IMR-90 (cell line): ENCODE measurements around the gene NUDCD3.

Experiments
- MAFK ChIP-seq: IDR thresholded peaks from 2 replicates; pipeline ENCODE4 v1.6.1; 2012; ENCODE audit warnings: low read depth, low read length, improper control_type of control experiment
- MXI1 ChIP-seq: IDR thresholded peaks from 2 replicates; pipeline ENCODE4 v1.6.1; 2012; ENCODE audit warnings: low read depth, mild to moderate bottlenecking, low read length, moderate library complexity, borderline replicate concordance
- POLR2A ChIP-seq: IDR thresholded peaks from 2 replicates; pipeline ENCODE4 v1.6.1; 2012; ENCODE audit warnings: mild to moderate bottlenecking, low read depth, low read length
- RAD21 ChIP-seq: IDR thresholded peaks from 2 replicates; pipeline ENCODE4 v1.6.1; 2012; ENCODE audit warnings: low read length, improper control_type of control experiment
- RCOR1 ChIP-seq: IDR thresholded peaks from 2 replicates; pipeline ENCODE4 v1.6.1; 2012; ENCODE audit warnings: mild to moderate bottlenecking, low read length, improper control_type of control experiment; ENCODE audit not compliant: insufficient replicate concordance
- TF ChIP-seq, protein P1 (sequence below): conservative IDR thresholded peaks from 2 replicates; pipeline ENCODE4 v1.5.1; 2012; ENCODE audit warnings: mild to moderate bottlenecking, low read depth, low read length, improper control_type of control experiment

DNA sequence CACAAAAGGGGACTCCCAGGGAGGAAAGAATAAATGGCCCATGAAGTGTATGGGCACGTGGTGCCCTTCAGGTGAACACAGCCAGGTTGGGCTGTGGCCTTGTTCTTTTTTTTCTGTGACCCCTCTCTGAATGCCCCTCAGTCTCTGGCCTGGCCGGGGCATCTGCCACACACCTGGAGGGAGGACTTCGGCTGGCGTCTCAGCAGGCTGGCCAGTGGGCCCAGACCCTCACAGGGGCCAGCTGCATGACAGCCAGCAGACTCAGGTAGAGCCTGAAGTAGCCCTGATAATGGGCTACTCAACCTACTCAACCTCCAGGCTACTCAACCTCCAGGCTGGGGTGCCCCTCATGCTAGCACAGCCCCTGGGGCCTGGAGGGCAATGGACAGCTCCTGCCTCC, 155.3 kb downstream of the NUDCD3 start:
- TF ChIP-seq, protein P1, sequence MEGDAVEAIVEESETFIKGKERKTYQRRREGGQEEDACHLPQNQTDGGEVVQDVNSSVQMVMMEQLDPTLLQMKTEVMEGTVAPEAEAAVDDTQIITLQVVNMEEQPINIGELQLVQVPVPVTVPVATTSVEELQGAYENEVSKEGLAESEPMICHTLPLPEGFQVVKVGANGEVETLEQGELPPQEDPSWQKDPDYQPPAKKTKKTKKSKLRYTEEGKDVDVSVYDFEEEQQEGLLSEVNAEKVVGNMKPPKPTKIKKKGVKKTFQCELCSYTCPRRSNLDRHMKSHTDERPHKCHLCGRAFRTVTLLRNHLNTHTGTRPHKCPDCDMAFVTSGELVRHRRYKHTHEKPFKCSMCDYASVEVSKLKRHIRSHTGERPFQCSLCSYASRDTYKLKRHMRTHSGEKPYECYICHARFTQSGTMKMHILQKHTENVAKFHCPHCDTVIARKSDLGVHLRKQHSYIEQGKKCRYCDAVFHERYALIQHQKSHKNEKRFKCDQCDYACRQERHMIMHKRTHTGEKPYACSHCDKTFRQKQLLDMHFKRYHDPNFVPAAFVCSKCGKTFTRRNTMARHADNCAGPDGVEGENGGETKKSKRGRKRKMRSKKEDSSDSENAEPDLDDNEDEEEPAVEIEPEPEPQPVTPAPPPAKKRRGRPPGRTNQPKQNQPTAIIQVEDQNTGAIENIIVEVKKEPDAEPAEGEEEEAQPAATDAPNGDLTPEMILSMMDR: no peak
- no peak for TF ChIP-seq MXI1
- TF ChIP-seq MAFK: no peak
- no peak for TF ChIP-seq POLR2A
- TF ChIP-seq RCOR1: no peak
- no peak for TF ChIP-seq RAD21
